Measurements from ENCODE around the gene QRFP. TPM values are rescaled to one million over a fixed set of nuclear protein-coding genes. Genes with fewer than 3 reads are reported as not detected.

Gene QRFP
- polyA plus RNA-seq, 1 donor from 2014 or later = not detected

DNA sequence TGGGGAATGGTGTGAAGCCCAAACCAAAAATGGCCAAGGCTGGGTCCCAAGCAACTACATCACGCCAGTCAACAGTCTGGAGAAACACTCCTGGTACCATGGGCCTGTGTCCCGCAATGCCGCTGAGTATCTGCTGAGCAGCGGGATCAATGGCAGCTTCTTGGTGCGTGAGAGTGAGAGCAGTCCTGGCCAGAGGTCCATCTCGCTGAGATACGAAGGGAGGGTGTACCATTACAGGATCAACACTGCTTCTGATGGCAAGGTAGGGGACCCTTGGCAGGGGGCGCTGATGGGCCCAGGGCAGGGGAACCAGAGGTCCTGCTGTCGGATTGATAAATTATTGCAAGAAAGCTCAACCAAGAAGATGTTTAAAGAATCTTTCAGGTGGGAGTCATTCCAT is 41.8 kb downstream of the QRFP start:
- Histone ChIP-seq H4K20me1 (ENCODE audit: insufficient read depth) (peaks cover 9% of the 10 kb centered on the region), H2AFZ (ENCODE audit: low read depth, low read length) (no peak overlapping the region), H3K27me3 (ENCODE audit: insufficient read depth, low read depth, low read length) (no peaks in the 10 kb centered on the region), H3K36me3 (ENCODE audit: insufficient read depth, low read length) (peaks cover 4% of the 10 kb centered on the region), H3K4me3 (ENCODE audit: low read length) (no peak overlapping the region), H3K4me2 (ENCODE audit: low read length) (no peak overlapping the region), H3F3A (ENCODE audit: insufficient read depth, low read length, poor library complexity, severe bottlenecking) (no peaks in the 10 kb centered on the region), H3K9me3 (ENCODE audit: low read length) (no peaks in the 10 kb centered on the region), H3K79me2 (replicated peaks; ENCODE audit: insufficient read depth, low read length) (peaks cover 34% of the 10 kb centered on the region), H3K9ac (ENCODE audit: low read length) (no peak overlapping the region), H3K27ac (ENCODE audit: low read length) (no peak overlapping the region), H3K9me2 (ENCODE audit: insufficient read depth, low read length) (no peaks in the 10 kb centered on the region)
- TF ChIP-seq, protein P1, sequence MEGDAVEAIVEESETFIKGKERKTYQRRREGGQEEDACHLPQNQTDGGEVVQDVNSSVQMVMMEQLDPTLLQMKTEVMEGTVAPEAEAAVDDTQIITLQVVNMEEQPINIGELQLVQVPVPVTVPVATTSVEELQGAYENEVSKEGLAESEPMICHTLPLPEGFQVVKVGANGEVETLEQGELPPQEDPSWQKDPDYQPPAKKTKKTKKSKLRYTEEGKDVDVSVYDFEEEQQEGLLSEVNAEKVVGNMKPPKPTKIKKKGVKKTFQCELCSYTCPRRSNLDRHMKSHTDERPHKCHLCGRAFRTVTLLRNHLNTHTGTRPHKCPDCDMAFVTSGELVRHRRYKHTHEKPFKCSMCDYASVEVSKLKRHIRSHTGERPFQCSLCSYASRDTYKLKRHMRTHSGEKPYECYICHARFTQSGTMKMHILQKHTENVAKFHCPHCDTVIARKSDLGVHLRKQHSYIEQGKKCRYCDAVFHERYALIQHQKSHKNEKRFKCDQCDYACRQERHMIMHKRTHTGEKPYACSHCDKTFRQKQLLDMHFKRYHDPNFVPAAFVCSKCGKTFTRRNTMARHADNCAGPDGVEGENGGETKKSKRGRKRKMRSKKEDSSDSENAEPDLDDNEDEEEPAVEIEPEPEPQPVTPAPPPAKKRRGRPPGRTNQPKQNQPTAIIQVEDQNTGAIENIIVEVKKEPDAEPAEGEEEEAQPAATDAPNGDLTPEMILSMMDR (IDR thresholded peaks at IDR 0.05; ENCODE audit: poor library complexity, severe bottlenecking) = no peak
- TF ChIP-seq TAF1 (IDR thresholded peaks at IDR 0.05; ENCODE audit: low read depth) (no peak), MXI1 (conservative IDR thresholded peaks at IDR 0.05; ENCODE audit: poor library complexity, severe bottlenecking) (no peak), EZH2 (IDR thresholded peaks at IDR 0.05; ENCODE audit: borderline replicate concordance, insufficient read depth, low read length, poor library complexity, severe bottlenecking) (no peak), EP300 (conservative IDR thresholded peaks at IDR 0.05; ENCODE audit: poor library complexity, severe bottlenecking) (no peak), POLR2AphosphoS5 (IDR thresholded peaks at IDR 0.05) (no peak), SMC3 (conservative IDR thresholded peaks at IDR 0.05; ENCODE audit: poor library complexity) (no peak), RAD21 (conservative IDR thresholded peaks at IDR 0.05) (no peak)
- TF ChIP-seq, protein P2, sequence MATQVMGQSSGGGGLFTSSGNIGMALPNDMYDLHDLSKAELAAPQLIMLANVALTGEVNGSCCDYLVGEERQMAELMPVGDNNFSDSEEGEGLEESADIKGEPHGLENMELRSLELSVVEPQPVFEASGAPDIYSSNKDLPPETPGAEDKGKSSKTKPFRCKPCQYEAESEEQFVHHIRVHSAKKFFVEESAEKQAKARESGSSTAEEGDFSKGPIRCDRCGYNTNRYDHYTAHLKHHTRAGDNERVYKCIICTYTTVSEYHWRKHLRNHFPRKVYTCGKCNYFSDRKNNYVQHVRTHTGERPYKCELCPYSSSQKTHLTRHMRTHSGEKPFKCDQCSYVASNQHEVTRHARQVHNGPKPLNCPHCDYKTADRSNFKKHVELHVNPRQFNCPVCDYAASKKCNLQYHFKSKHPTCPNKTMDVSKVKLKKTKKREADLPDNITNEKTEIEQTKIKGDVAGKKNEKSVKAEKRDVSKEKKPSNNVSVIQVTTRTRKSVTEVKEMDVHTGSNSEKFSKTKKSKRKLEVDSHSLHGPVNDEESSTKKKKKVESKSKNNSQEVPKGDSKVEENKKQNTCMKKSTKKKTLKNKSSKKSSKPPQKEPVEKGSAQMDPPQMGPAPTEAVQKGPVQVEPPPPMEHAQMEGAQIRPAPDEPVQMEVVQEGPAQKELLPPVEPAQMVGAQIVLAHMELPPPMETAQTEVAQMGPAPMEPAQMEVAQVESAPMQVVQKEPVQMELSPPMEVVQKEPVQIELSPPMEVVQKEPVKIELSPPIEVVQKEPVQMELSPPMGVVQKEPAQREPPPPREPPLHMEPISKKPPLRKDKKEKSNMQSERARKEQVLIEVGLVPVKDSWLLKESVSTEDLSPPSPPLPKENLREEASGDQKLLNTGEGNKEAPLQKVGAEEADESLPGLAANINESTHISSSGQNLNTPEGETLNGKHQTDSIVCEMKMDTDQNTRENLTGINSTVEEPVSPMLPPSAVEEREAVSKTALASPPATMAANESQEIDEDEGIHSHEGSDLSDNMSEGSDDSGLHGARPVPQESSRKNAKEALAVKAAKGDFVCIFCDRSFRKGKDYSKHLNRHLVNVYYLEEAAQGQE (IDR thresholded peaks at IDR 0.05; ENCODE audit: borderline replicate concordance) = no peak

DNA sequence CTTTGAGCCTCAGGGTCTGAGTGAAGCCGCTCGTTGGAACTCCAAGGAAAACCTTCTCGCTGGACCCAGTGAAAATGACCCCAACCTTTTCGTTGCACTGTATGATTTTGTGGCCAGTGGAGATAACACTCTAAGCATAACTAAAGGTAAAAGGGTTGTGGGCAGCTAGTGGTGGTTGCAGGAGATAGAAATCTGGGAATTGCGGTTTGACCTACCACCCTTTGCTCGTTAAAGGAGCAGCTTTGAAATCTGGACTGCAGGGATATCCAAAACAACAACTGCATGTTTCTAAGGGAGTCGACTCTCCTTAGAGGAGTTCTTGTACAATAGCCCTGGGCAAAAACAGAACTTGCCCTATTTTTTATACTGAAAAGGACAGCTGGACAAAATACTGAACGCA is 42.5 kb downstream of the QRFP start:
- H3K27ac ChIP-seq (ENCODE audit: low read length) = no peak overlapping the region
- no peaks in the 10 kb centered on the region for H3K27me3 ChIP-seq (ENCODE audit: insufficient read depth, low read depth, low read length)
- H3K79me2 ChIP-seq (replicated peaks; ENCODE audit: insufficient read depth, low read length) = peaks cover 41% of the 10 kb centered on the region
- H3K9me2 ChIP-seq (ENCODE audit: insufficient read depth, low read length) = no peaks in the 10 kb centered on the region
- no peak overlapping the region for H2AFZ ChIP-seq (ENCODE audit: low read depth, low read length)
- H3K4me2 ChIP-seq (ENCODE audit: low read length) = no peak overlapping the region
- TF ChIP-seq SMC3 (conservative IDR thresholded peaks at IDR 0.05; ENCODE audit: poor library complexity) = no peak
- TF ChIP-seq MXI1 (conservative IDR thresholded peaks at IDR 0.05; ENCODE audit: poor library complexity, severe bottlenecking) = no peak
- TF ChIP-seq, protein P2 (IDR thresholded peaks at IDR 0.05; ENCODE audit: borderline replicate concordance) = no peak
- TF ChIP-seq RAD21 (conservative IDR thresholded peaks at IDR 0.05) = no peak
- TF ChIP-seq POLR2AphosphoS5 (IDR thresholded peaks at IDR 0.05) = no peak
- no peak for TF ChIP-seq TAF1 (IDR thresholded peaks at IDR 0.05; ENCODE audit: low read depth)
- no peak for TF ChIP-seq EZH2 (IDR thresholded peaks at IDR 0.05; ENCODE audit: borderline replicate concordance, insufficient read depth, low read length, poor library complexity, severe bottlenecking)
- TF ChIP-seq, protein P1 (IDR thresholded peaks at IDR 0.05; ENCODE audit: poor library complexity, severe bottlenecking) = no peak
- TF ChIP-seq EP300 (conservative IDR thresholded peaks at IDR 0.05; ENCODE audit: poor library complexity, severe bottlenecking) = no peak
- H3K9me3 ChIP-seq (ENCODE audit: low read length) = no peaks in the 10 kb centered on the region
- H4K20me1 ChIP-seq (ENCODE audit: insufficient read depth) = peaks cover 9% of the 10 kb centered on the region
- no peak overlapping the region for H3K9ac ChIP-seq (ENCODE audit: low read length)
- H3K4me3 ChIP-seq (ENCODE audit: low read length) = no peak overlapping the region
- H3F3A ChIP-seq (ENCODE audit: insufficient read depth, low read length, poor library complexity, severe bottlenecking) = no peaks in the 10 kb centered on the region
- H3K36me3 ChIP-seq (ENCODE audit: insufficient read depth, low read length) = peaks cover 4% of the 10 kb centered on the region

Measured in neural cell (in vitro differentiated cells).